Measurements from ENCODE around the gene ANGPTL4. TPM values are rescaled to one million over a fixed set of nuclear protein-coding genes. Genes with fewer than 3 reads are reported as not detected.

Gene ANGPTL4
- under 1 TPM; 0.38 to 0.75 TPM for total RNA-seq

GRCh38 chr19:8363803-8364771 is at the start of gene ANGPTL4:
Gene ANGPTL4, plus strand, starts transcription at chr19:8364155. Its CDS starts 167 bp downstream, at chr19:8364322.

GRCh38 chr19:8321067-8321985 is 42.6 kb upstream of the ANGPTL4 start, which contains the start of the genes NDUFA7 and RPS28:
Gene NDUFA7, minus strand, starts transcription at chr19:8321375. Its CDS starts 17 bp downstream, at chr19:8321358.
Gene RPS28, plus strand, starts transcription at chr19:8321496. Its CDS starts 35 bp downstream, at chr19:8321531.

GRCh38 chr19:8342684-8343482 is 21.1 kb upstream of the ANGPTL4 start, which contains the start of gene KANK3:
Gene KANK3, minus strand, starts transcription at chr19:8343262. Its CDS starts 5,434 bp downstream, at chr19:8337828.

GRCh38 chr19:8389891-8390616 is 26.1 kb downstream of the ANGPTL4 start, which contains the start of gene RAB11B:
Gene RAB11B, plus strand, starts transcription at chr19:8390360. Its CDS starts 57 bp downstream, at chr19:8390417.

GRCh38 chr19:8412783-8413628 is 49.1 kb downstream of the ANGPTL4 start, which contains the start of gene MARCHF2:
Gene MARCHF2, plus strand, starts transcription at chr19:8413305. Its CDS starts 8,536 bp downstream, at chr19:8421841.

Small RNA genes within 50 kb of the gene (microRNA-seq; reads per million reads assigned to microRNA genes)
- gene MIR4999 (ENCODE audit: borderline microRNAs expressed, borderline replicate concordance) = 3.5 reads per million, percentile 23 among the genes with 10 or more reads in this experiment

Other genes starting within 250 kb of the ANGPTL4 start
- not detected for gene FBN3, start 214.6 kb upstream of the ANGPTL4 start, total RNA-seq
- 10 to 100 TPM; 31.4 to 35.3 TPM for gene CERS4, start 154.8 kb upstream of the ANGPTL4 start, total RNA-seq
- gene CD320, start 55.8 kb upstream of the ANGPTL4 start, total RNA-seq = 10 to 100 TPM; 33.3 to 36.2 TPM
- gene NDUFA7, start 42.8 kb upstream of the ANGPTL4 start, total RNA-seq = 10 to 100 TPM; 50.9 to 58.4 TPM
- 1,000 to 10,000 TPM; 2,514 to 2,699 TPM for gene RPS28, start 42.7 kb upstream of the ANGPTL4 start, total RNA-seq
- gene KANK3, start 20.9 kb upstream of the ANGPTL4 start, total RNA-seq = 1 to 10 TPM; 8.7 to 9.1 TPM
- 10 to 100 TPM; 89.4 to 97.0 TPM for gene RAB11B, start 26.2 kb downstream of the ANGPTL4 start, total RNA-seq
- 10 to 100 TPM; 23.1 to 23.5 TPM for gene MARCHF2, start 49.1 kb downstream of the ANGPTL4 start, total RNA-seq
- gene HNRNPM, start 80.8 kb downstream of the ANGPTL4 start, total RNA-seq = 100 to 1,000 TPM; 216 to 222 TPM
- 1 to 10 TPM; 1.2 to 1.3 TPM for gene PRAM1, start 138.5 kb downstream of the ANGPTL4 start, total RNA-seq
- gene ZNF414, start 150.0 kb downstream of the ANGPTL4 start, total RNA-seq = 10 to 100 TPM; 40.1 to 45.5 TPM
- 100 to 1,000 TPM; 250 to 269 TPM for gene MYO1F, start 213.3 kb downstream of the ANGPTL4 start, total RNA-seq
- gene ADAMTS10, start 246.6 kb downstream of the ANGPTL4 start, total RNA-seq = 10 to 100 TPM; 19.3 to 24.7 TPM

Data from activated naive CD4-positive, alpha-beta T cell treated with anti-CD3 and anti-CD28 coated beads, Interleukin-2, amount 10 ng/mL, durations not matched to agents 5 hours and 36 hours (primary cell).